ENCODE measurements around the gene SLC49A3. TPM values are rescaled to one million over a fixed set of nuclear protein-coding genes. Genes with fewer than 3 reads are reported as not detected.

Gene SLC49A3
- polyA plus RNA-seq, 1 donor (not counting 4 experiments of a cell fraction or from before 2014, with no cell fraction given), result 0.04 TPM

DNA sequence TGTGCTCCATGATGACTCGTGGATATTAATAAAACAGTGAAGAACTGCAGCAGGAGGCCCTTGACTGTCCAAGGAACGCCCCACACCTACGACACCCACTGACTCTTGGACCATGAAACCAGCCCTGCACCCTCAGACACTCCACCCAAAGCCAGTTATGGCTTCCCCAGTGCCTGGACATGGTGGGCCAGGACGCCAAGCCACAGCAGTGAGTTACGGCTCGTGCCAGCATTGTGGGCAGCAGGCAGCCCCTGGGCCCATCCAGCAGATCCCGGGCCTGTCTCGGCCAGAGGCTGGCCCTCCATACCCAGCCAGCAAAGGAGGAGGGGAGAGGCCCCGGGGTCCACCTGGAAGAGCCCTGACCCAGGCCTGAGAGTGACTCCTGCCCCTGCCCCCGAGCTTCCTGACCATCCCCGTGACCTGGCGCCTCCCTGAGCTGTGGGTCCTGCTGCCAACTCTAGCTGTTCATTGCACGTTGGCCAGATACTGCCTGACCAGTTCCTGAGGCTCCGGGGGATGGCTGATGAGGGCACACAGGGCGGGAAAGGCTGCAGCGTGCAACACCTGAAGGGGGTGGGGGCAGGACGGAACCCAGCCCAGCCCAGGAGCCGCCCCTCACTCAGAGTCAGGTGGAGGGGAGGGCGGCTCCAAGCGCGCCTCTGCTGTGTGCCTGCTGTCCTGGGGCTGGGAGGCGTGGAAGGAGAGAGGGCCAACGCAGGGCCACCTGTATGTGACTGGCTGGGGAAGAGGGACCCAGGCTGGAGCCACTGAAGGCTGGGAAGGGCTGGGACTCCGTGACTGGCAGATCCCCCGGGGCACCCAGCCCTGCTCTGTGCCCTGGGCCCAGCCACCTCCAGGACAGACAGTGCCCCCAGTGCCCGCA lies 739 bp downstream of the SLC49A3 start:
- no peak overlapping the region for H3K9ac ChIP-seq (ENCODE audit: control insufficient read depth, extremely low read depth, insufficient read depth, low read length)
- dilution Hi-C loops (cut with MboI; ENCODE audit: extremely low pct_ligation_motif_present, low sequenced_read_pairs), result no loop called here

DNA sequence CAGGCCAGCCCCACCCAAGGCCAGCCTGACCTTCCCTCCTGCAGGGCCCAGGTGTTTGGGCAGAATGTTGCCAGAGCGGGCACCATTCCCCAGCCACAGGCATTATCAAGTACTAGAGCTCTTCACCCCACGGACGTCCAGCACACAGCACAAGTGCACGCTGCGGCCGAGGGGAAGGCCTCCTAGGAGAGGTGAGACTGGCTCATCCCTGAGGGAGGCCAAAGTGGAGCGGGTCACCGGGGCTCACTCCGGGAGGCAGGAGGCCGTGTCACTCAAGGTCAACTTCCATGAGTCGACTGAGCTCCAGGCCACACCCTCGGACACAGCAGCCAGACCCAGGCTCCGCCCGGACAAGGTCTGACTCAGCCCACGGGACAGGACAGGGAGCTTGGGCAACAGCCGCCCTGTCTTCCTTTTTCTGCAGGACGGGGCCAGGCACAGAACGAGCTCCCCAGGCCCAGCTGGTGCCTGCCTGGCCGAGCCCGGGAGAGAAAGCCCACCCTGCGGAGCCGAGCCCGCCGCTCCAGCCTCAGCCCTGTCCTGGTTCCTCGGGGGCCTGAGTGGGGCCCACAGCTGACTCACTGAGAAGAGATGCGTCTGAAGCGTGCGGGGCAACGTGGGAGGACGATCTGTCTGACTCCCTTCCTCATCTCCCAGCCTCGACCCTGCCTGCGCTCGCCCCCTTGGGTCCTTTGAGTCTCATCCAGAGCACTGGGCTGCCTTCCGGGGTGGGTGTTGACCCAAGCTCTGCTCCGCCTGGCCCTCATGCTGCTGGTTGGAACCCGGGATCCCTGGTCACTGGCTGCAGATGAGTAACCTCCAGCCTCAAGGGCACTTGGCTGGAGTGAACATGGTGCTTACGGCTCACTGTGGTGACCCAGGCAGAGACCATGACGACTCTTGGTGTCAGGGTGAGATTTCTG lies 1.6 kb downstream of the SLC49A3 start:
- Histone ChIP-seq H3K4me2 (ENCODE audit: control insufficient read depth, extremely low read depth, insufficient read depth, low read depth, low read length) (no peak overlapping the region), H3K9me3 (ENCODE audit: control insufficient read depth, low read depth, low read length) (no peaks in the 10 kb centered on the region), H2AFZ (ENCODE audit: control insufficient read depth, low read length) (no peak overlapping the region), H3K9ac (ENCODE audit: control insufficient read depth, extremely low read depth, insufficient read depth, low read length) (no peak overlapping the region), H3K27me3 (ENCODE audit: control insufficient read depth, extremely low read depth, insufficient read depth, low read length) (peaks cover 19% of the 10 kb centered on the region), H3K4me1 (ENCODE audit: control insufficient read depth, extremely low read depth, insufficient read depth, low read length) (peaks cover 6% of the 10 kb centered on the region), H3K27ac (ENCODE audit: control insufficient read depth, insufficient read depth, low read length) (no peak overlapping the region), H3K9me1 (ENCODE audit: control insufficient read depth, extremely low read depth, insufficient read depth, low read length) (no peaks in the 10 kb centered on the region), H3K79me2 (ENCODE audit: control insufficient read depth, insufficient read depth, low read length) (no peaks in the 10 kb centered on the region), H3K4me3 (ENCODE audit: control insufficient read depth in 2 of 3, extremely low read depth in 1 of 3, insufficient read depth in 2 of 3, low read depth in 1 of 3, low read length in 3 of 3) (no peak overlapping the region), H4K20me1 (ENCODE audit: control insufficient read depth, extremely low read depth, insufficient read depth, low read length) (peaks cover 4% of the 10 kb centered on the region), H3K36me3 (ENCODE audit: control insufficient read depth in 2 of 2, extremely low read depth in 1 of 2, insufficient read depth in 2 of 2, low read length in 2 of 2) (no peaks in the 10 kb centered on the region)
- no peak for FAIRE-seq
- dilution Hi-C loops (cut with MboI; ENCODE audit: extremely low pct_ligation_motif_present, low sequenced_read_pairs), result no loop called here
- TF ChIP-seq, protein P1, sequence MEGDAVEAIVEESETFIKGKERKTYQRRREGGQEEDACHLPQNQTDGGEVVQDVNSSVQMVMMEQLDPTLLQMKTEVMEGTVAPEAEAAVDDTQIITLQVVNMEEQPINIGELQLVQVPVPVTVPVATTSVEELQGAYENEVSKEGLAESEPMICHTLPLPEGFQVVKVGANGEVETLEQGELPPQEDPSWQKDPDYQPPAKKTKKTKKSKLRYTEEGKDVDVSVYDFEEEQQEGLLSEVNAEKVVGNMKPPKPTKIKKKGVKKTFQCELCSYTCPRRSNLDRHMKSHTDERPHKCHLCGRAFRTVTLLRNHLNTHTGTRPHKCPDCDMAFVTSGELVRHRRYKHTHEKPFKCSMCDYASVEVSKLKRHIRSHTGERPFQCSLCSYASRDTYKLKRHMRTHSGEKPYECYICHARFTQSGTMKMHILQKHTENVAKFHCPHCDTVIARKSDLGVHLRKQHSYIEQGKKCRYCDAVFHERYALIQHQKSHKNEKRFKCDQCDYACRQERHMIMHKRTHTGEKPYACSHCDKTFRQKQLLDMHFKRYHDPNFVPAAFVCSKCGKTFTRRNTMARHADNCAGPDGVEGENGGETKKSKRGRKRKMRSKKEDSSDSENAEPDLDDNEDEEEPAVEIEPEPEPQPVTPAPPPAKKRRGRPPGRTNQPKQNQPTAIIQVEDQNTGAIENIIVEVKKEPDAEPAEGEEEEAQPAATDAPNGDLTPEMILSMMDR (optimal IDR thresholded peaks at IDR 0.05 in 1 of 3, IDR thresholded peaks at IDR 0.05 in 1 of 3, conservative IDR thresholded peaks at IDR 0.05 in 1 of 3; ENCODE audit: extremely low read depth in 1 of 3, insufficient read depth in 2 of 3, low read length in 3 of 3), result no peak
- TF ChIP-seq EZH2 (IDR thresholded peaks at IDR 0.05; ENCODE audit: low read length), result no peak
- no peak for DNase-seq (ENCODE audit: low read depth, low spot score)

More for the DNA sequence above, 739 bp downstream of the SLC49A3 start:
- no peaks in the 10 kb centered on the region for H3K36me3 ChIP-seq (ENCODE audit: control insufficient read depth in 2 of 2, extremely low read depth in 1 of 2, insufficient read depth in 2 of 2, low read length in 2 of 2)
- peaks cover 11% of the 10 kb centered on the region for H3K27me3 ChIP-seq (ENCODE audit: control insufficient read depth, extremely low read depth, insufficient read depth, low read length)
- peaks cover 4% of the 10 kb centered on the region for H4K20me1 ChIP-seq (ENCODE audit: control insufficient read depth, extremely low read depth, insufficient read depth, low read length)
- H3K79me2 ChIP-seq (ENCODE audit: control insufficient read depth, insufficient read depth, low read length), result no peaks in the 10 kb centered on the region
- DNase-seq (ENCODE audit: low read depth, low spot score), result no peak
- no peak overlapping the region for H3K27ac ChIP-seq (ENCODE audit: control insufficient read depth, insufficient read depth, low read length)
- H2AFZ ChIP-seq (ENCODE audit: control insufficient read depth, low read length), result no peak overlapping the region
- peaks cover 6% of the 10 kb centered on the region for H3K4me1 ChIP-seq (ENCODE audit: control insufficient read depth, extremely low read depth, insufficient read depth, low read length)
- no peak overlapping the region for H3K4me3 ChIP-seq (ENCODE audit: control insufficient read depth in 2 of 3, extremely low read depth in 1 of 3, insufficient read depth in 2 of 3, low read depth in 1 of 3, low read length in 3 of 3)
- H3K9me3 ChIP-seq (ENCODE audit: control insufficient read depth, low read depth, low read length), result no peaks in the 10 kb centered on the region
- FAIRE-seq, result no peak
- peak; percentile 14 for TF ChIP-seq EZH2 (IDR thresholded peaks at IDR 0.05; ENCODE audit: low read length)
- TF ChIP-seq, protein P1 (optimal IDR thresholded peaks at IDR 0.05 in 1 of 3, IDR thresholded peaks at IDR 0.05 in 1 of 3, conservative IDR thresholded peaks at IDR 0.05 in 1 of 3; ENCODE audit: extremely low read depth in 1 of 3, insufficient read depth in 2 of 3, low read length in 3 of 3), result no peak
- H3K9me1 ChIP-seq (ENCODE audit: control insufficient read depth, extremely low read depth, insufficient read depth, low read length), result no peaks in the 10 kb centered on the region
- no peak overlapping the region for H3K4me2 ChIP-seq (ENCODE audit: control insufficient read depth, extremely low read depth, insufficient read depth, low read depth, low read length)
